TTC549 (cell line): ENCODE results near the gene IGF2BP2.
A peak's percentile ranks its signal among the peaks of the same experiment; 100 is the strongest.
"Not testable (repeated sequence)": the region's sequence is repeated elsewhere in the genome, so short reads cannot be mapped to it uniquely, and the experiment has no call there.

Source experiments
- FAIRE-seq: peaks from 2 replicates; lab custom pipeline; 2012; peaks lifted over from hg19 to GRCh38; lab: Jason Lieb, UNC

IGF2BP2 gene

GRCh38 chr3:185825006-185825638 lies at the start of gene IGF2BP2:
TSS of gene IGF2BP2 (minus strand) at chr3:185825042. CDS start at chr3:185824960, 82 bp downstream.
- FAIRE-seq: no peak

- no peak for FAIRE-seq
These were observed 49.3 kb upstream of the IGF2BP2 start for GRCh38 chr3:185874119-185874518.

DNA sequence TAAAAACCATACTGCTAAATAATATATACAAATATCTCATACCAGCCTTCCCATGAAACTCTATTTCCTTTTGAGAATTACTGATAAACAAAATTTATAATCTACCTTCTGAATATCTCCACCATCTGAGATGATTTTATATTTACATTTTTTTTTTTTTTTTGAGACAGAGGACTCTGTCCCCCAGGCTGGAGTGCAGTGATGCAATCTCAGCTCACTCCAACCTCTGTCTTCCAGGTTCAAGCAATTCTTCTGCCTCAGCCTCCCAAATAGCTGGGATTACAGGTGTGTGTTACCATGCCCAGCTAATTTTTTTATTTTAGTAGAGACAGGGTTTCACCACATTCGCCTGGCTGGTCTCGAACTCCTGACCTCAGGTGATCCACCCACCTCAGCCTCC lies 42.8 kb upstream of the IGF2BP2 start:
- FAIRE-seq: no peak

- FAIRE-seq: no peak
These were observed 42.2 kb upstream of the IGF2BP2 start for GRCh38 chr3:185866995-185867394.

DNA sequence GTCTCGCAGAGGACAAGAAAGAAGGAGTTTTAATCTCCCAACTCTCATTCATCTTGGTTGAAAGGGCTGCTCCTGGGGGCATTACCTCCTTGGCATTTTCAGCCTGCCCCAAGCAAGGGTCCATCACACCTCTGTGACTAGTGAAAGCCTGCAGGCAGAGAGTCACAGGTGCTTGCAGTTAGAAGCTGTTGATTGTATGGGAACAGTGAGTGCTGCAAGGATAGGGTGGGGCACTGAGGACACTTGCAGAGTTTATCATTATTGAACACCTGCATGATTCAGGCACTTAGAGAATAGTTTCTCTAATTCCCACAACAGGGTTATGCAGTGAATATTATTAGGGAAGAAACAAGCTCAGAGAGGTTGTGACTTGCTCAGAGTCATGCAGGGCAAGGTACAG lies 41.7 kb upstream of the IGF2BP2 start:
- FAIRE-seq: no peak

DNA sequence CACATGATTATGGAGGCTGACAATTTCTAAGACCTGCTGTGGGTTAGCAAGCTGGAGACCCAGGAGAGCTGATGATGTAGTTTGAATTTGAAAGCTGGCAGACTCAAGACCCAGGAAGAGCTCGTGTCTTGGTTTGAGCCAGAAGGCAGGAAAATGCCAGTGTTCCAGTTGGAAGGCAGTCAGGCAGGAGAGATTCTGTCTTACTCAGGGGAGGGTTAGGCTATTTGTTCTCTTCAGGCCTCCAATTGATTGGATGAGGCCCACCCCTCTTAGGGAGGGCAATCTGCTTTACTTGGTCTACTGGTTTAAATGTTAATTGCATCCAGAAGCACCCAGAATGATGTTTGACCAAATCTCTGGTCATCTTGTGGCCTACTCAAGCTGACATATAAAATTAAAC lies 40.4 kb upstream of the IGF2BP2 start:
- FAIRE-seq: no peak

DNA sequence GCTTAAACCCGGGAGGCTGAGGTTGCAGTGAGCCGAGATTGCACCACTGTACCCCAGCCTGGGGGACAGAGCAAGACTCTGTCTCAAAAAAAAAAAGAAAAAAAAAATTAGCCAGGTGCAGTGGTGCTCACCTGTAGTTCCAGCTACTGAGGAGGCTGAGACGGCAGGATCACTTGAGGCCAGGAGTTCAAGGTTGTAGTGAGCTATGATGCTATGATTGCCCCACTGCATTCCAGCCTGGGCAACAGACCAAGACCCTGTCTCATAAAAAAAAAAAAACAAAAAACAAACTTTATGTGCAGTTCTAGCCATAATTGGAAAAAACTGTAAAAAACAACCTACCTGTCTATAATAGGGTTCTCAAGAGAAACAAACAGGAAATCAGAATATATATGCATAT lies 39.9 kb upstream of the IGF2BP2 start:
- FAIRE-seq: no peak

DNA sequence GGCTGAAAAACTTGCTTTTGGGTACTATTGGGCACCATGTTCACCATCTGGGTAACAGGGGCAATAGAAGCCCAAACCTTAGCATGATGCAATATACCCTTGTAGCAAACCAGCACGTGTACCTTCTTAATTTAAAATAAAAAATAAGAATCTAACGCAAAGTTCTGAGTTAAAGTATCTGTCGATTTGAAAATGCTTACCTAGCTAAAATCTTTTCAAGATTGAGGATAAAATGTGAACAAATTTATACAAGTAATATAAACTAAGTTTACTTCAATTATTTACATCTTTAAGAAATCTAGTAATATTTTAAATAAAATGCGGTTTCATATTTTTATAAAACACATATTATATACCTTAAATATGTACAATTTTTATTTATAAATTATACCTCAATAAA lies 38.1 kb upstream of the IGF2BP2 start:
- peak; percentile 5 for FAIRE-seq

- no peak for FAIRE-seq
These were observed 34.6 kb upstream of the IGF2BP2 start for GRCh38 chr3:185859294-185859972.

DNA sequence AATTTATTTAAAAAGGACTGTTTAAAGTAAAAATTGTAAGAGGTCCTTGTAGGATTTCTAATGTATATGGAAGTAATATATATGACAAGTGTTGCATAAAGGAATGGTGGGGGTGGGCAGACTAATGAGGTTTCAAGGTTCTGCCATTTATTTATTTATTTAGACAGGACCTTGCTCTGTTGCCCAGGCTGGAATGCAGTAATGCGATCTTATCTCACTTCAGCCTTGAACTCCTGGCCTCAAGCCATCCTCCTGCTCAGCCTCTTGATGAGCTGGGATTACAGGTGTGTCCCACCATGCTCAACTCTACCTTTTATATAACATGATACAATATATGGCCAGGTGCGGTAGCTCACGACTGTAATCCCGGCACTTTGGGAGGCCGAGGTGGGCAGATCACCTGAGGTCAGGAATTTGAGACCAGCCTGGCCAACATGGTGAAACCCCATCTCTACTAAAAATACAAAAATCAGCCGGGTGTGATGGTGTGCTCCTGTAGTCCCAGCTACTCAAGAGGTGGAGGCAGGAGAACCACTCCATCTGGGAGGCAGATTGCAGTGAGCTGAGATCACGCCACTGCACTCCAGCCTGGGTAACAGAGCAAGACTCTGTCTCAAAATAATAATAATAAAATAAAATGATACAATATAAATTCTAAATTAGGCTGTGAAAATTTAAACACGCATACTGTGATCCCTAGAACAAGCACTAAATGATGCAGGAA lies 33.8 kb upstream of the IGF2BP2 start:
- FAIRE-seq: no peak

GRCh38 chr3:185857208-185857607 lies 32.4 kb upstream of the IGF2BP2 start:
- FAIRE-seq: no peak

DNA sequence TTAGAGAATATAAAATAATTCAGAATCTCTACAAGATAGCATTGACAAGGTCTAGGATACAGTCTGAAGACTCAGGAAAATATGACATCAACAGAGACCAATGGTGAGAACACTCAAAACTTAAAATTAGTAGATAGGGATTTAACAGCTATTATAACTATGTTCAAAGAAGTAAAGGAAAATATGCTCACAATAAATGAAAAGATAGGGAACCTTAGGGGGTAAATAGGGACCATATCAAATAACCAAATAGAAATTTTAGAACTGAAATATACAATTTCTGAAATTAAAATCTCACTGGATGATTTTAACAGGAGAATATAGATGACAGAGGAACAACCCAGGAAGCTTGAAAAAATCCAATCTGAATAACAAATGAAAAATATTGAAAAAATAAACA lies 31.8 kb upstream of the IGF2BP2 start:
- FAIRE-seq: no peak

- FAIRE-seq: not testable (repeated sequence)
These were observed 28.9 kb upstream of the IGF2BP2 start for GRCh38 chr3:185853771-185854170.

DNA sequence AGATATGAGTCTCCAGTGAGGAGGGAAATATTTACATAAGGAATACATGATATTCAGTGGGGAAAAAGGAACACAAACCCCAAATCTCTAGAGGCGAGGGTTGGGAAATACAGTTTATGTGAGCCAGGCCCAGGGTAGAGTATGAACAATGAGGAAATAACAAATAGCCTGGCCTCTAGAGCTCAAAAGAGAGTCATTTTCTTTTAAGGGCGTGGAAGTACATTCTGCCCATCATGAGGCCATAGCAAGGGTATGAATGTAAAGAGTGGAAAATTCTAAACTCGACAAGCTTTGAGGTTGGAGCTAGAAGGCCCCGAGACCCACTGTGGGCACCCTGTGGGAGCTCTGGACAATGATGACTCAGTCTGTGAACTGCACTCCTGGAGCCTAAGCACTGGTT lies 27.8 kb upstream of the IGF2BP2 start:
- no peak for FAIRE-seq

DNA sequence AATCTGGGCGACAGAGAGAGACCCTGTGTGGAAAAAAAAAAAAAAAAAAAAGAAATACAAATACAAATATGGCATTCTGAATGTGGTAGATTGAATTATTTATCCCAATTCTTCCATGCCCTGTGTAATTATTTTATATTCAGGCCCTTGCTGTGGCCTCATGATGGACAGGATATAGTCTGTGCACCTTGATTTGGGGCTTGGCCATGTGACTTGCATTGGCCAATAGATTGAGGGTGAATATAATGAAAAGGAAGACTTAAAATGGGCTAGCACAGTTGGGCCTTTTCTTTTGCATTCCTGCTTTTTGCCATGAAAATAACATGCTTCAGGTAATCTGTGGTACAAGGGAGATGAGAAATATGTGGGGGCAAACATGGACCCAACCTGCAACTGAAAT lies 27.1 kb upstream of the IGF2BP2 start:
- FAIRE-seq: no peak

DNA sequence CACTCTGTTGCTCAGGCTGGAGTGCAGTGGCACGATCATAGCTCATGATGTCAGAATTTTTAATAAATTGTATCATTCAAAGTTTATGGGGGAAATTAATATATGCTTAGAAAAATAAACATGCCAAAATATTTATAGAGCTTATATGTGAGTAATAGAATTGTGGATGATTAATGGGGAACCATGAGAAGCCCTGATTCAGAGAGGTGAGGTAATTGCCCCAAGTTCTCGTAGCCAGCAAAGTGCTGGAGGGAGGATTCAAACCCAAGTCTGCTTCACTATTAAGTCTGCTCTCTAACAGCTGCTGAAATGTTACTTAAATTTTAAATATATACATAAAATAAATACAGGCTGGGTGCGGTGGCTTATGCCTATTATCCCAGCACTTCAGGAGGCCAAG lies 26.2 kb upstream of the IGF2BP2 start:
- no peak for FAIRE-seq

DNA sequence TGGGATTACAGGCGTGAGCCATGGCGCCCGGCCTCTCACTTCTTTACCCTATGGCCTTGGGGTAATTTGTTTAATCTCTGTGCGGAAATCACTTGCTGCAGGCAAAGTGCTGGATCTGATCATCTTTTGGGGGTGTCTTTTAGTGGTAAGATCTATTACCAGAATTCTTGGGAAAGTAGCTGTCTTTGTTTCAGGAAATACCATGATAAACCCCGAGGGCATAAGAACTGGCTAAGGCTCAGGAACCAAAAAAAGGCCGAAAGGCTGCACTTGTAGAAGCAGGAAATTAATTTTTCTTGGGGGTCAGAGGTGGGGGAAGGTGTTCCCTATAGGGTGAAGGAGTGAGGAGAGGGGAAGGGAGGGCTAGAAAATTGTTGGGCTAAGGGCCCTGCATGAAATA lies 22.7 kb upstream of the IGF2BP2 start:
- FAIRE-seq: no peak

DNA sequence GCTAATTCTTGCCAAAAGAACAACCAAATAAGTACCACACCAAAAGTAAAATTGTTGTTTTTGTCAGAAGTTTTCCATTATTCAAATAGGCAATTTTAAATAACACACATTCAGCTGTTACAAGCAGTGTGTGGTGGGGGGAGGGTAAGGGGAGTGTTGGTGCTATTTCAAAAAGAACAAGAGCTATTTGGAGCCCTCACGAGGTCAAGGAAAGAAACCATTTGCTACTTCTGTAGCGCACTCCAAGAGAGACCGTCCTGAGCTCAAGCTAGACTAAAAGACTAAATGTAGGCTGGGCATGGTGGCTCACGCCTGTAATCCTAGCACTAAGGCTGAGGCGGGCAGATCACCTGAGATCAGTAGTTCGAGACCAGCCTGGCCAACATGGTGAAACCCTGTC lies 21.2 kb upstream of the IGF2BP2 start:
- no peak for FAIRE-seq

- FAIRE-seq: no peak
These were observed 19.2 kb upstream of the IGF2BP2 start for GRCh38 chr3:185844051-185844450.

DNA sequence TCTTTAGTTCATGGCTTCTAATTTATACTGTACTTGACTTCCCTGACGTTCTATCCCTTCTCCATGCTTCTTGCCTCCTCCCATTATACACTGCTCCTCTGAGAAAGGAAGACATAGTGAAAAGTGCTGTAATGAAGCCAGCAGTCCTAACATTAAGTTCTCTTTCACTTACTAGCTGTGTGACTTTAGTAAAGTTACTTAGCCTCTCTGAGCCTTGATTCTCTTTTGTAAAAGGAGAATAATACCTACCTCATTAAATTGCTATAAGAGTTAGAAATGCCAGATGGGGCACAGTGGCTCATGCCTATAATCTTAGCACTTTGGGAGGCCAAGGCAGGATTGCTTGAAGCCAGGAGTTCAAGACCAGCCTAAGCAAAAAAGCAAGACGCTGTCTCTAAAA lies 18.8 kb upstream of the IGF2BP2 start:
- FAIRE-seq: no peak

- no peak for FAIRE-seq
These were observed 18.3 kb upstream of the IGF2BP2 start for GRCh38 chr3:185843126-185843525.

DNA sequence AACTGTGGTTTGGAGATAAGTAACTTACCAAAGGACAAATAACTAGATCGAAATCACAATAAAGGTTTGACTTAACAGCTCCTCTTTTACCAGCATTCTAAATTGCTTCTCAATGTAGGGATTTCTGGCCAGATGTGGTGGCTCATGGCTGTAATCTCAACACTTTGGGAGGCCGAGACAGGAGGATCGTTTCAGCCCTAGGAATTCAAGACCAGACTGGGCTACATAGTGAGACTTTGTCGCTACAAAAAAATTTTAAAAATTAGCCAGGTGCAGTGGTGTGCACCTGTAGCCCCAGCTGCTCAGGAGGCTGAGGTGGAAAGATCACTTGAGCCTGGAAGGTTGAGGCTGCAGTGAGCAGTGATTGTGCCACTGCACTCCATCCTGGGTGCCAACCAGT lies 17.4 kb upstream of the IGF2BP2 start:
- FAIRE-seq: no peak

DNA sequence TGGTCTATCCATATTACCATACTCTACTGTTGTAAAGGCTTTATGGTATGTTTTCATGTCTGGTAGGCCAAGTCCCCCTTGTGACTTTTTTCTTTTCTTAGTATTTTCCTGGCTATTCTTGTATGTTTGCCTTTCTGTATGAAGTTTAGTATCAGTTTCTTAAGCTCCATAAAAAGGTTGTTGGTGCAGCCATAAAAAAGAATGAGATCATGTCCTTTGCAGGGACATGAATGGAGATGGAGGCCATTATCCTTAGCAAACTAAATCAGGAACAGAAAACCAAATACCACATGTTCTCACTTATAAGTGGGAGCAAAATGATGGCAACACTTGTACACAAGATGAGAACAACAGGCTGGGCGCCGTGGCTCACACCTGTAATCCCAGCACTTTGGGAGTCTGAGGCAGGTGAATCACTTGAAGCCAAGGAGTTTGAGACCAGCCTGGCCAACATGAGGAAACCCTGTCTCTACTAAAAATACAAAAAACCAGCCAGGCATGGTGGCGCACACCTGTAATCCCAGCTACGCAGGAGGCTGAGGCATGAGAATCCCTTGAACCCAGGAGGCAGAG lies 13.7 kb upstream of the IGF2BP2 start:
- FAIRE-seq: not testable (repeated sequence)
